Measurements from ENCODE around the gene PEAK3. TPM values are rescaled to one million over a fixed set of nuclear protein-coding genes. Genes with fewer than 3 reads are reported as not detected.

Gene PEAK3
- total RNA-seq, 1 donor from 2014 or later, result 7.5 TPM

- intact Hi-C loops (cut with DNase I), result no loop called here
- H3K4me3 ChIP-seq, result no peak overlapping the region
- no peak overlapping the region for H3K27ac ChIP-seq
- no peak for DNase-seq
- H3K36me3 ChIP-seq, result peaks cover 64% of the 10 kb centered on the region
- TF ChIP-seq CTCF (IDR thresholded peaks at IDR 0.05), result no peak
- no peak for ATAC-seq
- peaks cover 44% of the 10 kb centered on the region for H3K4me1 ChIP-seq
- no peaks in the 10 kb centered on the region for H3K9me3 ChIP-seq
- H3K27me3 ChIP-seq (ENCODE audit: low read depth), result peaks cover 20% of the 10 kb centered on the region
These were observed 35.9 kb downstream of the PEAK3 start for GRCh38 chr19:2246014-2246620.

DNA sequence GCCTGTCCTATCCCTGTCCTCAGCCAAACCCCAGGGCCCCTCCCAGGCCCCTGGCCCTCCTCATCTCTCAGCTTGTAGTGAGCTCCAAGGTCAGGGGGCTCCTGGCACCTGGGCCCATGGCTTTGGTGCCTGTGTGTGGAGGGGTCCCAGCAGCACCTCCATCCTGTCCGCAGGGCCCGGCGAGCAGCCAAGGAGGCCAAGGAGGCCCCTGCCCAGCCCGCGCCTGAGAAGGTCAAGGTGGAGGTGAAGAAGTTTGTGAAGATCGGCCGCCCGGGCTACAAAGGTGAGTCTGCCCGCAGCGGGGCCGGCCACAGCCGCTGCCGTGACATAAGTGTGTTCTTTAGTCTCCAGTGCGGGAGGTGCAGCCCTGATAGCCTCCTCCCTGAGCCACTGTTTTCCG lies 36.7 kb downstream of the PEAK3 start:
- Histone ChIP-seq H3K27ac (no peak overlapping the region), H3K36me3 (peaks cover 64% of the 10 kb centered on the region), H3K4me1 (peaks cover 46% of the 10 kb centered on the region), H3K27me3 (ENCODE audit: low read depth) (peaks cover 11% of the 10 kb centered on the region), H3K9me3 (no peaks in the 10 kb centered on the region), H3K4me3 (no peak overlapping the region)
- TF ChIP-seq CTCF (IDR thresholded peaks at IDR 0.05), result no peak
- intact Hi-C loops (cut with DNase I), result no loop called here
- DNase-seq (no peak), ATAC-seq (no peak)

- Histone ChIP-seq H3K36me3 (peaks cover 64% of the 10 kb centered on the region), H3K27me3 (ENCODE audit: low read depth) (peaks cover 4% of the 10 kb centered on the region), H3K4me1 (peaks cover 50% of the 10 kb centered on the region), H3K9me3 (no peaks in the 10 kb centered on the region), H3K4me3 (no peak overlapping the region), H3K27ac (no peak overlapping the region)
- no peak for DNase-seq
- intact Hi-C loops (cut with DNase I), result no loop called here
- TF ChIP-seq CTCF (IDR thresholded peaks at IDR 0.05), result no peak
- ATAC-seq, result no peak
These were observed 37.5 kb downstream of the PEAK3 start for GRCh38 chr19:2244486-2244885.

DNA sequence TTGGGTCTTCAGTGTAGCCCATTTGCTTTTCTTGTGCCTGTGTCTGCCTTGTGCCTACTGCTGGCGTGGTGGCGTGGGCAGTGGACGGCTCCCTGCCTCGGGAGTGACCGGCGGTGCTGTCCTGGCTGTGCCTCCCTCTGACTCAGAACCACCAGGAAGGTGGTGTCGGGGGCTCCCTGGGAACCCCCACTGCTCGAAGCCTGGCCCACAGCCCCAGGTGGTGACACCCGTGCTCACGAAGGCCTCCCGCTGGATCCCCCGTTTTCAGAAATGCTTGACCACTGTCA lies 37.9 kb downstream of the PEAK3 start:
- TF ChIP-seq CTCF (IDR thresholded peaks at IDR 0.05), result no peak
- Histone ChIP-seq H3K4me1 (peaks cover 55% of the 10 kb centered on the region), H3K9me3 (no peaks in the 10 kb centered on the region), H3K4me3 (no peak overlapping the region), H3K36me3 (peaks cover 64% of the 10 kb centered on the region), H3K27ac (no peak overlapping the region), H3K27me3 (ENCODE audit: low read depth) (no peaks in the 10 kb centered on the region)
- DNase-seq (no peak), ATAC-seq (no peak)
- intact Hi-C loops (cut with DNase I), result no loop called here

DNA sequence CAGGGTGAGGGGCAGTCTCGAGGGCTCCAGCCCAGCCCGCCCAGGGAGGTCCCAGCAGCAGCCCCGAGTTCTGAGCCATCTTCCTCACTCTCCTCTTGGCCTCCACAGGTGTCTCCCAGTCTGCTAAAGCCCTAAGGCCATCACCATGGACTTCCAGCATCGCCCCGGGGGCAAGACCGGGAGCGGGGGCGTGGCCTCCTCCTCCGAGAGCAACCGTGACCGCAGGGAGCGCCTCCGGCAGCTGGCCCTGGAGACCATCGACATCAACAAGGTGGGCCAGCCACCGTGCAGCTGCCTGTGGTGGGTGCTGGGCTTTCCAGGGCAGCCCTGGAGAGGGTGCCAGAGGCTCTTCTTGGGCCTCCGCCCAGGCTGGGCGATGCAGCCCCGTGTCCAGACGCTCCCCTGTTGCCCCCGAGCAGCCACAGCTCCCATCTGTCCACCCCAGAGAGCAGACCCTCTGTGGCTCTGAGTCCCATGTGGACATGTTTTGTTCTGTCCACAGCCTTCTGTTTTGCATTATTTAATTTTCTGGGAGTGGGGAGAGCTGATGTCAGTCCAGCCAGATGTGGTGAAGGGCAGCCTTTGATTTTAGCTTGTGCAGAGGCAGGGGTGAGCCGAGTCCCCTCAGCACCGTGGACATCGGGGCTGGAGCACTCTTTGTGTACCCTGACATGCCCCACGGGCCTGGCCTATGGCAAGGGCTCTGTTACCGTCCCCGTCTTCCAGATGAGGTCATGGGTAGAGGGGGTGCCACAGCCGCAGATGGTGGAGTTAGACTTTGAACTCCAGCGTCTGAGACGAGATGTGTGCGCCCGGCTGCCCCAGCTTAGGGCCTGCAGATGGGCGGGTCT lies 38.5 kb downstream of the PEAK3 start:
- DNase-seq, result no peak
- no peak overlapping the region for H3K27ac ChIP-seq
- intact Hi-C loops (cut with DNase I), result no loop called here
- no peak overlapping the region for H3K4me3 ChIP-seq
- no peak for ATAC-seq
- no peaks in the 10 kb centered on the region for H3K27me3 ChIP-seq (ENCODE audit: low read depth)
- H3K36me3 ChIP-seq, result peaks cover 59% of the 10 kb centered on the region
- H3K4me1 ChIP-seq, result peaks cover 60% of the 10 kb centered on the region
- no peak for TF ChIP-seq CTCF (IDR thresholded peaks at IDR 0.05)
- no peaks in the 10 kb centered on the region for H3K9me3 ChIP-seq
